ENCODE results near the gene RPP25L. TPM values are rescaled to one million over a fixed set of nuclear protein-coding genes. Genes with fewer than 3 reads are reported as not detected.

Gene RPP25L
- total RNA-seq, 1 donor from 2014 or later = 22.4 TPM

- DNase-seq (ENCODE audit: low read depth, low spot score) = no peak
These were observed 43.1 kb downstream of the RPP25L start for GRCh38 chr9:34568774-34569173.

- DNase-seq (ENCODE audit: low read depth, low spot score) = no peak
These were observed 43.8 kb downstream of the RPP25L start for GRCh38 chr9:34568133-34568532.

GRCh38 chr9:34566972-34567371 lies 44.9 kb downstream of the RPP25L start:
- DNase-seq (ENCODE audit: low read depth, low spot score) = no peak

GRCh38 chr9:34566322-34566721 lies 45.6 kb downstream of the RPP25L start:
- DNase-seq (ENCODE audit: low read depth, low spot score) = no peak

- DNase-seq (ENCODE audit: low read depth, low spot score) = no peak
These were observed 46.0 kb downstream of the RPP25L start for GRCh38 chr9:34565856-34566255.

GRCh38 chr9:34564617-34565016 lies 47.3 kb downstream of the RPP25L start:
- no peak for DNase-seq (ENCODE audit: low read depth, low spot score)

GRCh38 chr9:34563262-34563661 lies 48.6 kb downstream of the RPP25L start:
- no peak for DNase-seq (ENCODE audit: low read depth, low spot score)

GRCh38 chr9:34562135-34562745 lies 49.7 kb downstream of the RPP25L start:
- no peak for DNase-seq (ENCODE audit: low read depth, low spot score)

GRCh38 chr9:34560599-34561214 lies 51.2 kb downstream of the RPP25L start:
- DNase-seq (ENCODE audit: low read depth, low spot score) = no peak

Other genes starting within 250 kb of the RPP25L start
- 3.5 and 5.7 TPM in 2 replicates for gene MYORG, start 235.2 kb downstream of the RPP25L start, total RNA-seq
- gene FAM219A, start 153.5 kb downstream of the RPP25L start, total RNA-seq = 11.1 and 11.6 TPM in 2 replicates
- not detected in 2 replicates for gene DNAI1, start 153.3 kb downstream of the RPP25L start, total RNA-seq
- 0.07 TPM in 1 of 2 replicates, not detected in the other for gene ENHO, start 89.1 kb downstream of the RPP25L start, total RNA-seq
- not detected in 2 replicates for gene CNTFR, start 22.4 kb downstream of the RPP25L start, total RNA-seq
- gene DCTN3, start 8.4 kb upstream of the RPP25L start, total RNA-seq = 101 and 107 TPM in 2 replicates
- gene ARID3C, start 17.0 kb upstream of the RPP25L start, total RNA-seq = 0.07 and 0.13 TPM in 2 replicates
- gene SIGMAR1, start 25.7 kb upstream of the RPP25L start, total RNA-seq = 59.9 and 66.2 TPM in 2 replicates
- gene GALT, start 34.6 kb upstream of the RPP25L start, total RNA-seq = 26.7 and 29.1 TPM in 2 replicates
- gene IL11RA, start 40.1 kb upstream of the RPP25L start, total RNA-seq = 6.3 and 6.5 TPM in 2 replicates
- gene CCL27, start 50.6 kb upstream of the RPP25L start, total RNA-seq = 0.14 TPM in 1 of 2 replicates, not detected in the other
- gene CCL19, start 79.2 kb upstream of the RPP25L start, total RNA-seq = not detected in 2 replicates
- not detected in 2 replicates for gene CCL21, start 98.0 kb upstream of the RPP25L start, total RNA-seq

All from pulmonary artery endothelial cell (primary cell).